Effector memory CD4-positive, alpha-beta T cell (primary cell): ENCODE data around the gene POMT2.

Experiments used
- DNase-seq, 3 donors: peaks; one replicate each; pipeline ENCODE4 v3.0.0-alpha.2; 2020
- H3K27ac ChIP-seq: 2 replicates; pipeline ENCODE4 v1.7.0; 2013; ENCODE audit warnings: mild to moderate bottlenecking, low read length, moderate library complexity; ENCODE audit not compliant: insufficient read depth, poor library complexity, severe bottlenecking
- H3K27me3 ChIP-seq: replicated peaks from 2 replicates; pipeline ENCODE4 v1.7.0; 2013; ENCODE audit warnings: mild to moderate bottlenecking, low read length; ENCODE audit not compliant: insufficient read depth, control insufficient read depth, poor library complexity, severe bottlenecking
- H3K36me3 ChIP-seq: 2 replicates; pipeline ENCODE4 v1.7.0; 2013; ENCODE audit warnings: mild to moderate bottlenecking, low read length, moderate library complexity; ENCODE audit not compliant: control insufficient read depth, insufficient read depth
- H3K4me1 ChIP-seq: 2 replicates; pipeline ENCODE4 v1.7.0; 2013; ENCODE audit warnings: low read length, mild to moderate bottlenecking; ENCODE audit not compliant: control insufficient read depth, insufficient read depth, poor library complexity, severe bottlenecking
- H3K4me3 ChIP-seq: 2 replicates; pipeline ENCODE4 v1.7.0; 2013; ENCODE audit warnings: low read length, low read depth, mild to moderate bottlenecking; ENCODE audit not compliant: insufficient read depth, poor library complexity, severe bottlenecking
- H3K9me3 ChIP-seq: 2 replicates; pipeline ENCODE4 v1.7.0; 2013; ENCODE audit warnings: mild to moderate bottlenecking, low read length, moderate library complexity; ENCODE audit not compliant: control insufficient read depth

POMT2 gene

DNA sequence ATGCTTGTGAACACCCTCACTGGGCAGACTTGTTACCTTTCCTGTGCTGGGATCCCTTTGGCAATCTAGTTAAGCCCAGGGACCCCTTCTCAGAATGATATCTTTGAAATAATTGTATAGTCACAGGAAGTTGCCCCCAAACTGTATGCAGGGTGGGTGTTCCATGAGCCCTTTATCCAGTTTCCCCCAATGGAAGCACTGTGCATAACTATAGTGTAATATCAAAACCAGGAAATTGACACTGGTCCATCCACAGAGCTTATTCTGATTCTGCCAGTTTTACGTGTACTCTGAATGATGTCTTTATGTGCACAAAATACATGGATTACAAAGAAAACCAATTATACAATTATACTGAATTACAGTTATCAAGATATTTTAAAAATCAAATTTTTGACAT lies 73.9 kb downstream of the POMT2 start:
- H3K27me3 ChIP-seq: no peaks in the 10 kb centered on the region
- H3K4me1 ChIP-seq: no peaks in the 10 kb centered on the region
- DNase-seq: no peak
- no peaks in the 10 kb centered on the region for H3K9me3 ChIP-seq
- no peak overlapping the region for H3K4me3 ChIP-seq
- H3K27ac ChIP-seq: no peak overlapping the region
- no peaks in the 10 kb centered on the region for H3K36me3 ChIP-seq

DNA sequence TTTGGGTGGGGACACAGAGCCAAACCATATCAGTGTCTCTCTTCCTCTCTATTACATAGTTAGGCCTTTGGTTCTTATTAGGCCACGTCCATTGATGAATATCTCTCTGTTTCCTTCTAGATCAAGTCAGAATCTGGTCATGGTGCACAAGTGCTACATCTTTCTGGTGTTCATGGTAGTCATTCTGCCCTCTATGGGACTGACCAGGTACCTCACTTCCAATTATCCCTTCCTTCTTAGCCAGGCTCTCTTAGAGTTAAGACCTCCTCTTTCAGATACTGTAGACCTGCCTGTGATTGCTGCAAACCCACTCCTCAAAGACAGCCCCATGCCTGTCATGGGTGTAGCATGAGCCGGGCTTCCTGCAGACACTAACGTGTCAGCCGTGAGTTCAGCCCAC lies 74.9 kb downstream of the POMT2 start:
- H3K36me3 ChIP-seq: no peaks in the 10 kb centered on the region
- no peaks in the 10 kb centered on the region for H3K27me3 ChIP-seq
- H3K9me3 ChIP-seq: no peaks in the 10 kb centered on the region
- no peak for DNase-seq
- no peaks in the 10 kb centered on the region for H3K4me1 ChIP-seq
- no peak overlapping the region for H3K27ac ChIP-seq
- no peak overlapping the region for H3K4me3 ChIP-seq

DNA sequence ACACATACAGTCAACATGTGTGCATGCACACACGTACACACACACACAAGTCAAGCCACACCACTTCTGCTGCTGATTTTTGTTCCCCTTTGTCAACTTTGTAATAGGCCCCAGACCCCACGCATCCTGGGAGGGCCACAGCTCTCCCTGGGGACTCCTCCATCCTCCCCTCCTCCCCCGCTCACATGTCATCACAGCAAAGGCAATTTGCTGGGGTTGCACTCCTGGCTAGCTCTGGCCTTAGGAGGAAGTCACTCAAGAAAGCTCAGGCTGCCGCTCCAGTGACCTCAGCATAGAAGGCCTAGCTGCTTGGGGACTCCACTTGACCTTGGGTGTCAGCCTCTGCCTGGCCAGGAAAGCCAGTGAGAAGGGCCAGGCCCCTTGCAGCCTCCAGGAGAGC lies 76.8 kb downstream of the POMT2 start:
- no peak overlapping the region for H3K4me3 ChIP-seq
- no peaks in the 10 kb centered on the region for H3K36me3 ChIP-seq
- no peak overlapping the region for H3K27ac ChIP-seq
- no peaks in the 10 kb centered on the region for H3K9me3 ChIP-seq
- H3K4me1 ChIP-seq: no peaks in the 10 kb centered on the region
- no peak for DNase-seq
- no peaks in the 10 kb centered on the region for H3K27me3 ChIP-seq

DNA sequence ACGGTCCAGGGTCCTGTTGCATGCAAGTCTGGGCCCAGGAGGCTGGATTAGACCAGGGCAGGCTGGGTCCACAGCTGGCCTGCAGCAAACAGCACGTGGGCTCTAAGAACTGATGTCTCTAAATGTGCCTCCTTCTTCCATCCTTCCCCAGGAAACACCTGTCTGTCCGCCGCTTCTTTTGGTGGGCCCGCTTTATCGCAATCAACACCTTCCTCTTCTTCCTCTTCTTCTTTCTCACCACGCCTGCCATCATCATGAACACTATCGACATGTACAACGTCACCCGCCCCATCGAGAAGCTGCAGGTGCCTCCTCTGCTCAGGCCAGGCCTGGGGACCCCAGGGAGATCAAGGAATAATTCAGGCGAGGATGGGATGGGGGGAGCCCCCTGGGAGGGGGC lies 77.9 kb downstream of the POMT2 start:
- Histone ChIP-seq H3K36me3 (no peaks in the 10 kb centered on the region), H3K4me3 (no peak overlapping the region), H3K4me1 (no peaks in the 10 kb centered on the region), H3K9me3 (no peaks in the 10 kb centered on the region), H3K27ac (no peak overlapping the region), H3K27me3 (no peaks in the 10 kb centered on the region)
- DNase-seq: no peak

DNA sequence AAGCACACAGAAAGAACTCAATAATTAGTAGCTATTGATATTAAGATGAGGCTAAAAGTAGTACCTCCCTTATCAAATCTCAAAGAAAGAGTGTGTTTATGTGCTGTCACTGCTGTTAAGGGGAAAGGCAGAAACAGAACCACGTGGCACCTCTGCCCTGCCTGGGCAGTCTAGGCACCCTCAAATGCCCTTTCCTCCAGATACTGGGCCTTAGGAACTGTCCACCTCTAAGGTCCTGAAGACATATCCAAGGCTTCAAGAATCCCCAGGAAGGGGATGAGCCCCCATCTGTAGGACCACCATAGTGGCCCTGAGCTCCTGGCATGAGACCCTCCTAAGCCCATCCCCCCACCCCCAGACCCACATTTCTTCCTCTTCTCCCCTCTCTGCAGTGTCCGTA lies 78.7 kb downstream of the POMT2 start:
- no peaks in the 10 kb centered on the region for H3K27me3 ChIP-seq
- H3K9me3 ChIP-seq: no peaks in the 10 kb centered on the region
- H3K27ac ChIP-seq: no peak overlapping the region
- H3K4me3 ChIP-seq: no peak overlapping the region
- H3K4me1 ChIP-seq: no peaks in the 10 kb centered on the region
- DNase-seq: no peak
- H3K36me3 ChIP-seq: no peaks in the 10 kb centered on the region

DNA sequence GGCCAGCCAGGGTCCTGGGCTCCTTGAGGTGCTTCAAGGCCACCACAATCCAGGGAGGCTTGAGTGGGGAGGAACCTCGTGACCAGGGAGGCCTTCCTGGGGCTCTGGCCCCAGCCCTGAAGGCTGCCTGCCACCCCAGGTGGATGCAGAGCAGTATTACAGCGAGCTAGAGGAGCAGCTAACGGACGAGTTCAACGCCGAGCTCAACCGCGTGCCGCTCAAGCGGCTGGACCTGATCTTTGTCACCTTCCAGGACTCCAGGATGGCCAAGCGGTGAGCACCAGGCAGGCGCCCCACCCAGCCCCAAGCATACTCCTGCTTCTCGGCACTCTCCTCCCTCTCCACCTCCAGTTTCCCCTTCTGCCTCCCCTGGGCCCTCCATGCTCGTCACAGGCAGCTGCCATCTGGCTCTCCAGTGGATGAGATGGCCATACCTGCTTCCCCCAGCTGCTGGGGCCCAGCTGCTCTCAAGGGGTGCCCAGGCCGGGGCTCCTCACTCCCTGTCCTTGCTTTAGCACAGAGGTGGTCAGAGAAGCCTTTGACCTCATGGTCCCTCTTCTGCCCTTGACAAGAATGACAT lies 80.3 kb downstream of the POMT2 start:
- Histone ChIP-seq H3K27me3 (no peaks in the 10 kb centered on the region), H3K4me3 (no peak overlapping the region), H3K27ac (no peak overlapping the region), H3K9me3 (no peaks in the 10 kb centered on the region), H3K4me1 (no peaks in the 10 kb centered on the region), H3K36me3 (no peaks in the 10 kb centered on the region)
- no peak for DNase-seq

DNA sequence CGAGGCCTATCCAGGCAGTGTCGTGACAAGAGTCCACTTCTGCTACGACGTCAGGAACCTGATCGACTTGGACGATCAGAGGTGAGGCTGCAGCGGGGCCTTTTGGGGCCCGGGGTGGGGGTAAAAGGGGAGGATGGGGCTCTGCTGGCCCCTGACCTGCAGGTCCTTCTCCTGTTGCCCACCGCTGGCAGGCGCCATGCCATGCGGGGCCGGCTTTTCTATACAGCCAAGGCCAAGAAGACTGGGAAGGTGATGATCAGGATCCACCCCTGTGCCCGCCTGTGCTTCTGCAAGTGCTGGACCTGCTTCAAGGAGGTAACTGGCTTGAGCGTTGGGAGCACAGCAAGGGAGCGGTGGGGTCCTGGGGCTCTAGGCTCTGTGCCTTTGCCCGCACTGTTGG lies 81.3 kb downstream of the POMT2 start:
- Histone ChIP-seq H3K9me3 (no peaks in the 10 kb centered on the region), H3K27me3 (no peaks in the 10 kb centered on the region), H3K4me3 (no peak overlapping the region), H3K27ac (no peak overlapping the region), H3K36me3 (no peaks in the 10 kb centered on the region), H3K4me1 (no peaks in the 10 kb centered on the region)
- DNase-seq: no peak

DNA sequence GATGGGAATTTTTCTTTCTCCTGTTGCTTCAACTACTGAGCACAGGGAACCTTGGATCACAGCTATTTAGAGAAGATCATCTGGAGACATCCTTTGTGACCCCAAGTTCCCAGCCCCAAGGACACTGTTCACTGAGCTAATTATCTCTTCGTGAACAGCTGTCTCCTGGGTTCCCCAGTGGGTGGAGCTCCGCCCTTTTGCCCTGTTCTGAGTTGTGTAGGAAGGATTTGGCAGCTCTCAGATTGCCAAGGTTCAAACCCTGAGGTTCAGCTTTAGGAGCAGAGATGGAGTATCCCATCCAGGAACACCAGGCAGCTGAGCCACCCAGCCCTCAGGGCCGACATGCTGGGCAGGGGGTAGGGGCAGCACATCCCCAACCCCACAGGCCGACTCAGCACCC lies 81.7 kb downstream of the POMT2 start:
- H3K4me1 ChIP-seq: no peaks in the 10 kb centered on the region
- H3K36me3 ChIP-seq: no peaks in the 10 kb centered on the region
- H3K9me3 ChIP-seq: no peaks in the 10 kb centered on the region
- H3K27ac ChIP-seq: no peak overlapping the region
- no peak overlapping the region for H3K4me3 ChIP-seq
- H3K27me3 ChIP-seq: no peaks in the 10 kb centered on the region
- no peak for DNase-seq

DNA sequence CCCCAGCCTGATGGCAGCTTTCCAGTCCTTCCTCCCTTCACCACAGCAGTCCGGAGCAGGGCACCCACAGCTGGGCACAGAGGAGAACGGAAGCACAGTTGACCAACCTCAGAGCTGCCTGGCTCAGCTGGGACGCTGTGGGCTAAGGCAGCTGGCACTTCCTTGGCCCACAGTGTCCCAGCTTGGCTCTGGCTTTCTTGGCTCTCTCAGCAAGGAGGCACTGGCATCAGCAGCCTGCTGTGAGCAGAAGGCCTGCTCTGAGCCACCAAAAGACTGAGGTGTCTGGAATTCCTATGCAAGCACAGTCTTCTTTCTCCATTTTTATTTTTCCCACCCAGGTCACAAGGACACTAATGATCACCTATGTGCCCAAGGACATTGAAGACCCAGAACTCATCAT lies 82.3 kb downstream of the POMT2 start:
- no peaks in the 10 kb centered on the region for H3K36me3 ChIP-seq
- no peak overlapping the region for H3K4me3 ChIP-seq
- no peak for DNase-seq
- no peaks in the 10 kb centered on the region for H3K4me1 ChIP-seq
- H3K27me3 ChIP-seq: no peaks in the 10 kb centered on the region
- H3K27ac ChIP-seq: no peak overlapping the region
- no peaks in the 10 kb centered on the region for H3K9me3 ChIP-seq

DNA sequence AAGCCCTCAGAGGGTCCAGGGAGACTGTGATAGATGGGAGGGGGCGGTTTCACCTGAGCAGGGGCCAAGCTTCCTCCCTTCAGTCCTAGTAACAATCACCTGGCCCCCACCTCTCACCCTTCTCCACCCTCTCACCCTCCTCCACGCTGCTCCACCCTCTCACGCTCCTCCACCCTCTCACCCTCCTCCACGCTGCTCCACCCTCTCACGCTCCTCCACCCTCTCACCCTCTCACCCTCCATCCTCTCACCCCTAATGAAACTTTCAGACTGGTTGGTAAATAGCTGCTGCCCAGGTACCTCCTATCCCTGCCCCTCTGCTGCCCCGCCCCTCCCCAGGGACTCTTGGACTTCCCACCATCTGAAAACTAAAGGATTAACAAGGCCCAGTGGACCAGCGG lies 83.9 kb downstream of the POMT2 start:
- Histone ChIP-seq H3K27ac (no peak overlapping the region), H3K27me3 (no peaks in the 10 kb centered on the region), H3K36me3 (no peaks in the 10 kb centered on the region), H3K4me1 (no peaks in the 10 kb centered on the region), H3K9me3 (no peaks in the 10 kb centered on the region), H3K4me3 (no peak overlapping the region)
- DNase-seq: no peak

DNA sequence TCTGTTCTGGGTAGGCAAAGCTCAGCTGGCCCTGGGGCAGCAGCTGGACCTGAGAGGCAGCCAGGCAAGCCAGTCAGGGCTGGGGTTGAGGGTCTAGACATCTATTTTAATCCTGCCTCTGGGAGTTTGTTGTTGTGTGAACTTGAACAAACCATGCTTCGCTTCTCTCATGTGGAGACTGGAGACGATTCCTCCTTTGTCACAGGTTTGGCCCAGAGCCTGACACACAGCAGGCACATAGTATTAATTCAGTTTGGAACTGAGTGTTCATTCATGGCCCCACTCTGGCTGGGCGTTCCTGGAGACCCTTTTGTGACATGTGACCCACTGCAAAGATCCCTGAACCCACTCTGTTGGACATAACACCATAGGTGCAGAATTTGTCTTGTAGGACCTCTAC lies 89.0 kb downstream of the POMT2 start:
- no peaks in the 10 kb centered on the region for H3K27me3 ChIP-seq
- H3K9me3 ChIP-seq: no peaks in the 10 kb centered on the region
- H3K36me3 ChIP-seq: no peaks in the 10 kb centered on the region
- DNase-seq: no peak
- H3K4me1 ChIP-seq: no peaks in the 10 kb centered on the region
- H3K4me3 ChIP-seq: no peak overlapping the region
- H3K27ac ChIP-seq: no peak overlapping the region
